Activated CD4-positive, alpha-beta T cell treated with anti-CD3 and anti-CD28 coated beads, Interleukin-2, Interleukin-4, amounts not matched to agents 100 ng/mL and 50 ng/mL, durations not matched to agents 16 hours and 8 hours (primary cell): ENCODE measurements around the gene DPF1.
"Not testable (repeated sequence)": the region's sequence is repeated elsewhere in the genome, so short reads cannot be mapped to it uniquely, and the experiment has no call there.

Experiments used
- DNase-seq: peaks from one replicate; pipeline ENCODE4 v3.0.0-alpha.2; 2020; ENCODE audit warnings: low spot score

The DPF1 gene

DNA sequence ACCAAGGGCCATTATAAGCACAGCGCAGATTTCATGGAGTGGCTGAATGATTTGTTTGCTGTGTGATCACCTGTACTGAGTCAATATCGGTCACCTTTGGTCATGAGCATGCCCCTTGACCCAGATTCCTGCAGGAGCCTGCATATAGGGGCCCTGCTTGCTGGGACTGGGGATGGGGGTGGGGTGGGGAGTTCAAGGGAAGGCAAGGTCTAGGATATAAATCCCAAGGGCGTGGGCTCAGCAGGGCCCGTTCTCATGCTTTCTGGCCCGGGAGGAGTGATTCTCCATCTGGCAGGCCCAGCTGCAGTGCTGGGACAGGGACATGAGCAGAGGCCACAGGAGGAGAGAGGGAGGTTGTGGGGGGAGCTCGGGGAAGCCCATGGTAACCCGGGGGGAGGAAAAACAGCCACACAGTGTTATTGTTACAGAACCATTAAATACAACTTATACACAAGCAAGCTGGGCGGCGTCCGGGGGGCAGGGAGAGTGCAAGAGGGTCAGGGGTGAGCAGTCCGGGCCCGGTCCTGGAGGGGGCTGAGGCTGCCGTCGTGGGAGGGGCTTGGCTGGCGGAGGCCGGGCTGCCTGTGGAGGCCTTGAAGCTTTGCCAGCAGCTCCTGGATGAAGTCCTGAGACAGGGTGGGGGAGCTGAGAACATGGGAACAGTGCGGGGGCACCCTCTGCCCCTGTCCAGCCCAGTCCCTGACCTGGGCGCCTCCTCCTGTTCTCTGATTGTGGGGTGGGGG, 27.0 kb upstream of the DPF1 start:
- no peak for DNase-seq

DNA sequence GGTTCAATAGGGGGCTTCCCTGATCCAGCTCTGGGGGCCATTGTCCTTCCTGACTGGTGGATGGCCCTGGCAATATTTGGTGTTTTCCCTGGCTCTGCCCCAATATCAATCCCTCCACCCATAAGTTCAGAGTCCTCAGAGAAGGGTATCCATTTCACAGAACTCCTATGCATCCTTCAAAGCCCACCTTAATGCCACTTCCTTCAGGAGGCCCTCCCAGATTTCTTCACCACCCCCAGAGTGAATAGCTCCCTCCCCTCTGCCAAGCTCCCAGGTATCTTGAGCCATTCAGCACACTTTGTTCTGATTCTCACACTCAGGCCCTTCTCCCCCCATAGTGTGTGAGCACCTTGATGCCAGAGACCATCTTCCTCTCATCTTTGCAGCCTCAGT, 26.4 kb upstream of the DPF1 start:
- DNase-seq = no peak

DNA sequence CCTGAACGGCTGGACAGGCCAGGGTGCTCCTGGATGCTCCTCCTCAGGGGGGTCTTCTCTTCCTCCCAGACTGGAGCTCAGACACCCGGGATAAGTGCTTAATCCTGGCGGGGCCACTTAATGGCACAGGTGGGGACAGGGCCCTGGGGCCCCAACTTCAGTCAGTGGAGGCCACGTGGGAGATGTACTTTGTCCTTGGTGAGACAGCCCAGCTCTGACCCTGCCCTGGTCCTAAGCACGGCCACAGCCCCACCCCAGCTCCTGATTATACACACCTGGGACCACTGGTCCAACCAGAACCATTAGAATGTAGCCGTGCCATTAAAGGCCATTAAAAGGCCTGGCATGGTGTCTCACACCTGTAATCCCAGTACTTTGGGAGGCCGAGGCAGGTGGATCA, 24.4 kb upstream of the DPF1 start:
- DNase-seq = no peak

DNA sequence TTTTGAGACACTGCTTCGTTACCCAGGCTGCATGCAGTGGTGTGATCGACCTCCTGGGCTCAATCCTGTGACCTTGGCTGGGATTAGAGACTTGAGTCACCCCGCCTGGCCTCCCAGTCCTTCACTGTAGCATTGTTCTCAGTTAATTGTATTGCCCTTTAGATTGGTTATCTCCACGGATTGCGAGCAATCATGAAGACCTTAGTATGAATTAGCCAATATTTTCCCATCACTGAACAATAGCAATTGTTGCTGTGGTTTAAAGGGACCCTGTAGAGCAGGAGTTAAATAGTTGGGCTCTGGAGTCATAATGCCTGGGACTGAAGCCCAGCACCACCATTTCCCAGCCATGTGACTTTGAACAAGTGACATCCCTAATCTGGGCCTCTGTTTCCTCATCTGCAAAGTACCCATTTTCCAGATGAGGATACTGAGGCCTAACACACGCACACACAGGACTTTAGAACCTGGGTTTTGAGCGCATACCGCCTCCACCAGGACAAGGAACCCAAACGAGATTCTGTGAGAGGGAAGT, 23.8 kb upstream of the DPF1 start:
- no peak for DNase-seq

- DNase-seq = no peak
Measured at GRCh38 chr19:38247126-38247525, 23.1 kb upstream of the DPF1 start.

DNA sequence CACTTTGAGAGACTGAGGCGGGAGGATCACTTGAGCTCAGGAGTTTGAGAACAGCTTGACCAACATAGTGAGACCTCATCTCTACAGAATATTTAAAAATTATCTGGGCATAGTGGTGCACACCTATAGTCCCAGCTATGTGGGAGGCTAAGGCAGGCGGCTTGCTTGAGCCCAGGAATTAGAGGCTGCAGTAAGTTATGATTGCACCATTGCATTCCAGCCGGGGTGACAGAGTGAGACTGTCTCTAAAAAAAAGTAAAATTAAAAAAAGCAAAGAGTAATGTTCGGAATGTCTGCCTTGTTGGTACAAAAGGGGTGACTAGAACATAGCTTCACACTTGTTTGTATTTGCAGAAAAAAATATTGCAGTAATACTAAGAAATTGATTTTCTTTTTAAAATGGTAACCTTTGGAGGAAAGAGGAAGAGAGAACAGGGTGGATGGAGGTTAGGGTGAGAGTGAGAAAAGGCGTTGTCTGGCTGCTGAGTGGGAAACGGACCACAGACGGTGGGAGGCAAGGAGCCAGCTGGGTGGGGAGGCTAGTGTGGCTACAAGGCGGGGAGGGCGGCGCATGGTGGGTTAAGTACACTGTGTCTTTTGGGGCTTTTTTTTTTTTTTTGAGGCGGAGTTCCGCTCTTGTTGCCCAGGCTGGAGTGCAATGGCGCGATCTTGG, 21.9 kb upstream of the DPF1 start:
- no peak for DNase-seq

DNA sequence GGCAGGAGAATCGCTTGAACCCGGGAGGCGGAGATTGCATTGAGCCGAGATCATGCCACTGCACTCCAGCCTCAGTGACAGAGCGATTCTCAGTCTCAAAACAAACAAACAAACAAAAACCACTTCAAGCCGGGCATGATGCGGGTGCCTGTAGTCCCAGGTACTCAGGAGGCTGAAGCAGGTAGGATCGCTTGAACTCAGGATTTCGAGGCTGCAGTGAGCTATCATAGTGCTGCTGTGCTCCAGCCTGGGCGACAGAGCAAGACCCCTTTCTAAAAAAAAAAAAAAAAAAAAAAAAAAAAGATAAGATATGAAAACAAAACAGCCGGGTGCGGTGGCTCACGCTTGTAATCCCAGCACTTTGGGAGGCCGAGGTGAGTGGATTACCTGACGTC, 19.3 kb upstream of the DPF1 start:
- DNase-seq = no peak

- DNase-seq = no peak
Measured at GRCh38 chr19:38239816-38240215, 15.8 kb upstream of the DPF1 start.

DNA sequence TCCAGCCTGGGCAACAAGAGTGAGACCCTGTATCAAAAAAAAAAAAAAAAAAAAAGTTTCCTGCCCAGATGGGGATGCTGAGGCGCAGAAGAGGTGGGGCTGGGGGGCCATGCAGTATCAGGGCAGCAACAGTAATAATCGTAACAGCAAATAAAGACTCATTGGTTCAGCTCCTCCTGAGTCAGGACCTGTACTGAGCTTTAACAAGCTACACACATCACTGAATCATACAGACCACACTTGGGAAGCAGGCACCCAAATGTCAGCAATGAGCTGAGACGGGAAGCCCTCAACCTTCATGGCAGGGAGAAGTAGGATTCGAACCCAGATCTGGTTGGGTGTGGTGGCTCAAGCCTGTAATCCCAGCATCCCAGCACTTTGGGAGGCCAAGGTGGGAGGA, 10.6 kb upstream of the DPF1 start:
- DNase-seq = no peak

GRCh38 chr19:38233740-38234251, 9.8 kb upstream of the DPF1 start:
- peak; percentile 81 for DNase-seq

DNA sequence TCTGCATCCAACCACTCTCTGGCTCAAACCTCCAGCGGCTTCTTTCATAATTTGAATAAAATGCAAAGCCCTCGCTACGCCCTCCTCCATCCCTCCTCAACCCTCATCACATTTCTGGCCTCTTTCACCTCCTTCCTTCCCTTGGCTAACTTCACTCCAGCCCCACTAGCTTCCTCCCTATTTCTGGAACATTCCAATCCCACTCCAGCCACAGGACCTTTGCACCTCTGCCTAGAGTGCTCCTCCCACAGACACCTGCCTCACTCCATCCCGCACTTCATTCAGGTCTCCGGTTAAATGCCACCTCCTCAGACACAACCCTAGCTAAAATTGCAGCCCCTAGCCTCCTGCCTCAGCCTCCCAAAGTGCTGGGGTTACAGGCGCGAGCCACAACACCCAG, 7.9 kb upstream of the DPF1 start:
- no peak for DNase-seq

GRCh38 chr19:38230506-38231133, 6.6 kb upstream of the DPF1 start:
- DNase-seq = not testable (repeated sequence)

DNA sequence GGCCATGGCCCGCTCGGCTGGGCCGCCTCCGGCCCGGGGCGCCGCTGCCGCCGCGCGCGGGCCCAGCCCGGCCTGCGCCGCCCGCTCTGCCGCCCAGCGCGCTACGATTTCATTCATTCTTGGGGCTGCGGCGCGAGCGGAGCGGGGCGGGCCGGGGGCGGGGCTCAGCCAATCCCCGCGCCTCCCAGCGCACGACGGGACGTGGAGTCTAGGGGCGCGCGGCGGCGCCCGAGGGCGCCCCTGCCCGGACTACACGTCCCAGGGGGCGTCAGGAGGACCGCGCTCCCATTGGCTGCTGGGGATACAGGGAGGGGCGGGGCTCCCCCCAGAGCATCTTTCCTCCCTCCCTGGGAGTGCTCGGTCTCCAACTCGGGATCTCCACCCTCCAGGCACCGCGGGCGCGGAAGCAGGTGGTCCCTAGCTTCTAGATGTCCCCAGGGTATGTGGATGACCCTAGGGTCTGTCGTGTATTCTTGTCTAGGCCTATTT, 5.6 kb upstream of the DPF1 start:
- peak; percentile 76 for DNase-seq

DNA sequence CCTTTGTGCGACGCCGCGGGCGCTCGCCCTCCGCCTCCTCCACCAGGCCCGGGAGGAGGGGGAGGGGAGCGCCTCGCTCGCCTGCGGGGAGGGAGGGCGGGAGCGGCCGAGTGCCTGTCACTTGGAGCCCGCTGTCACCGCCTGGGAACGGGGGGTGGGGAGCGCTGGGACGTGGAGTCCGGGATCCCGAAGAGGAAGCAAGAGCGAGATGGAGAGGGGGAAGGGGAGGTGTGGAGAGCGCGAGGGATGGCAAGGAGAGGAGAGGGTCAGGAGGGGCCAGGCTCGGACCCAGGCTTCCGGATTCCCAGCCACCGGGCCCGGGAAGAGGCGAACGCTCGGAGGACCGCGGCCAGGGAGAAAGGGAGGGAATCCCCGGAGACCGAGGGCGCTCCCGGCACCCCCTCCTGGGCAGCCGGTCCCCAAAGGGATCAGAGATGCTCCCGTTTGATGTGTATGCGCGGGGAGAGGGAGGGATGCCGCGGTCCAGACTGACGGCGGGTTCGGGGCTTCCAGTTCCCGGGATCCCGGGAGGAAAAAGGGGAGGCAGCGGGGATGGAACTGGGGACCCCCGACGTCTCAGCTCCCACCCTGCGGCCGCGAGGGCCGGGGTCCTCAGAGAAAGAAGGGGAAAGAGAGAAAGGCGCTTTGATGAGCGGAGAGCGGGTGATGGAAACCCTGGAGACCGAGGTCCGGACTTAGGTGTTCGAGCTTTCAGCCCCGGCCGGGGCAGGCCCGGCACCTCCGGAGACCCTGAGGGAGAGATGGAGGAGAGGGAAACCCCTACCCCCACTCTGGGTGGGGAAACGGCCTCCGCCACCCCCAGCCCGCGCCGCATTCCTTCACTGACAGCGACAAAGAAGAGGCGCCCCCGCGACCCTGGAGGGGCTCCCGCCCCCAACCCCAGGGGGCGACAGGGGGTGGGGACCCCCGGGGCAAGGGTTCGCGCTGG, 4.7 kb upstream of the DPF1 start:
- no peak for DNase-seq

- DNase-seq = no peak
Measured at GRCh38 chr19:38228005-38228377, 4.0 kb upstream of the DPF1 start.

DNA sequence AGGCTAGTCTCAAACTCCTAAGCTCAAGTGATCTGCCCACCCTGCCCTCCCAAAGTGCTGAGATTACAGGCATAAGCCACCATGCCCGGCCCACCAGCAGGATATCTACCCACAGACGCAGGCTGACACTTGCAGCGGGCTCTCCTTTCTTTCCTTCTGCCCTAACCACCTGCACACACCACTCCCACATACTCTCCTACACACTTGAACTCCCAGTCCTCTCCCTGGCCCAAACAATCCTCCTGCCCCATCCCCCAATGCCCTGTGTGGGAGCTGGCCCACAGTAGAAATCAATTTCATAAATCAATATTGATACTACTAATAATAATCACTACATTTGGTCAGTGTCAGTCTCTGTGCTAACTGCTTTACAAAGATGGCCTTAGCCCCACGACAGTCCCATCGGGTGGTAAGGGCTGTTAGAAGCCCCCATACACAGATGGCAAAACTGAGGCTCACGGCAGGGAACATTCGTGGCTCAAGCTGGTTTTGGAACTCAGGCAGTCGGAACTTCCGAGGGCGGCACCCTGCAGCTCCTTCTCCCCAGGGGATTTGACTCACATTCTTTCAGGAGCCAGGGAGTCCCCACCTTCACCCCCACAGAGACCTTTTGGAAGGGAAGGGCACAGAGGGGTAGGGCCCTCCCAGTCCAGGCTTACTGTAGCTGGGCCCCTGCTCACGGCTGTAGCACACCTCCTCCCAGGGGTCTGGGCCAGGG, 3.4 kb upstream of the DPF1 start:
- no peak for DNase-seq

- not testable (repeated sequence) for DNase-seq
Measured at GRCh38 chr19:38224863-38225218, 819 bp upstream of the DPF1 start.

DNA sequence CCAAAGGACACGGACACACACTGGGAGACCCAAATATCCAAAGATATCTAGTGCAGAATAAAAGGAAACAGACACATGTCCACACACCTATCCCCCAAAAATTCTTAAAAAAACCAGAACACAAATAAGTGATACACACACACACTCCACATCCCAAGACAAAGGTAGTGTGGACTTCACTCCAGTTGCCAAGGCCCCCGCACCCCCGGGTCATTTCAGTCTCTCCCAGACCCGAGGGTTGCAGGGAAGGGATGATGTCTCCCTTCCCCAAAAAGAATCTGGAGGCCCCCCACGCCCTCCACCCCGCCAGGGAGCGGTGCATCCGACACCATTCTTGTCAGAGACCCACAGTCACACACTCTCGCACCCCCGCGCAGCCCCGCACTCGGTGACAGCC, 407 bp downstream of the DPF1 start:
- no peak for DNase-seq

DNA sequence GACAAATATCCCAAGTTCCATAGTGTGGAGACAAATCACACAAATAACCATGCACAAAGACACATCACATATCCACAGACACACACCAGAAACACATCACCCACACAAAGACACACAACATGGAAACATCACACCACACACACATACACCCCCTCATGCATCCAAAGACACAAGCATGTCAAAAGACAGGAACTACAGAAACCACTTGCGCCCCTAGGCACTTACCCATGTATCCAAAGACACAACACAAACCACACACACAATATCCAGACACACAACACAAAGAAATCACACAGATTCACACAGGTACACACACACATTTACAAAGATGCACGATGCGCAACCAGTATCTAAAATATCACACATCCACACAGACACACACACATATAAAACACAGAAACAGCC, 901 bp downstream of the DPF1 start:
- DNase-seq = no peak

GRCh38 chr19:38221919-38222830, 1.8 kb downstream of the DPF1 start:
- no peak for DNase-seq
